DOHH2 (cell line): ENCODE measurements around the gene DUSP23.

ENCODE experiments used
- H3F3A ChIP-seq: fragments of 200-600 bp; sonication (generic), shearing (Covaris generic); 2 replicates; pipeline ENCODE4 v1.6.0; 2016; ENCODE audit warnings: antibody characterized with exemption, mild to moderate bottlenecking; ENCODE audit not compliant: control insufficient read depth, insufficient read depth
- H3K27ac ChIP-seq: fragments of 200-600 bp; sonication (generic); 2 replicates; pipeline ENCODE4 v1.5.1; 2014; ENCODE audit warnings: low read depth, mild to moderate bottlenecking, low read length, moderate library complexity
- H3K27me3 ChIP-seq: fragments of 200-600 bp; sonication (generic); 2 replicates; pipeline ENCODE4 v1.6.1; 2014; ENCODE audit warnings: mild to moderate bottlenecking, low read length, mixed read lengths; ENCODE audit not compliant: control insufficient read depth
- H3K36me3 ChIP-seq: fragments of 200-600 bp; sonication (generic); 2 replicates; pipeline ENCODE4 v1.6.1; 2014; ENCODE audit warnings: mild to moderate bottlenecking, low read length, moderate library complexity, mixed read lengths; ENCODE audit not compliant: control insufficient read depth
- H3K4me1 ChIP-seq: fragments of 200-600 bp; sonication (generic); 2 replicates; pipeline ENCODE4 v1.6.1; 2014; ENCODE audit warnings: mild to moderate bottlenecking, low read length, mixed read lengths; ENCODE audit not compliant: control insufficient read depth
- H3K4me2 ChIP-seq: fragments of 200-600 bp; sonication (generic); 2 replicates; pipeline ENCODE4 v1.6.0; 2014; ENCODE audit warnings: mild to moderate bottlenecking, low read length, moderate library complexity
- H3K4me3 ChIP-seq: fragments of 200-600 bp; sonication (generic); 2 replicates; pipeline ENCODE4 v1.5.1; 2014; ENCODE audit warnings: mild to moderate bottlenecking, low read length, mixed read lengths
- H3K79me2 ChIP-seq: fragments of 200-600 bp; sonication (generic); 2 replicates; pipeline ENCODE4 v1.6.1; 2014; ENCODE audit warnings: mild to moderate bottlenecking, low read length, mixed read lengths; ENCODE audit not compliant: control insufficient read depth
- H3K9me2 ChIP-seq: fragments of 200-600 bp; sonication (generic); replicated peaks from 2 replicates; pipeline ENCODE4 v1.6.1; 2014; ENCODE audit warnings: mild to moderate bottlenecking, low read length, mixed read lengths; ENCODE audit not compliant: control insufficient read depth
- H3K9me3 ChIP-seq: fragments of 200-600 bp; sonication (generic); 2 replicates; pipeline ENCODE4 v1.6.1; 2014; ENCODE audit warnings: antibody characterized with exemption, low read length, mixed read lengths; ENCODE audit not compliant: control insufficient read depth, insufficient read depth
- H4K20me1 ChIP-seq: fragments of 200-600 bp; sonication (generic); 2 replicates; pipeline ENCODE4 v1.6.0; 2014; ENCODE audit warnings: low read depth, mild to moderate bottlenecking, antibody characterized with exemption, low read length, moderate library complexity; ENCODE audit not compliant: control insufficient read depth, insufficient read depth
- CTCF ChIP-seq: fragments of 200-600 bp; sonication (generic); IDR thresholded peaks from one replicate; pipeline ENCODE4 v1.5.1; 2014; ENCODE audit warnings: antibody characterized with exemption, mild to moderate bottlenecking, low read depth, low read length; ENCODE audit not compliant: poor library complexity, severe bottlenecking
- EZH2phosphoT487 ChIP-seq: fragments of 200-600 bp; sonication (generic); IDR thresholded peaks from 2 replicates; pipeline ENCODE4 v1.6.1; 2017; ENCODE audit warnings: borderline replicate concordance, mild to moderate bottlenecking, antibody characterized with exemption, low read length, moderate library complexity, mixed read lengths

The DUSP23 gene

GRCh38 chr1:159755451-159756007 is 25.2 kb upstream of the DUSP23 start:
- H3K4me2 ChIP-seq, result no peak overlapping the region
- no peaks in the 10 kb centered on the region for H3K9me3 ChIP-seq
- no peak for TF ChIP-seq EZH2phosphoT487
- TF ChIP-seq CTCF, result no peak
- no peaks in the 10 kb centered on the region for H3K4me1 ChIP-seq
- no peak overlapping the region for H3K4me3 ChIP-seq
- H3F3A ChIP-seq, result no peaks in the 10 kb centered on the region
- H3K36me3 ChIP-seq, result no peaks in the 10 kb centered on the region
- no peak overlapping the region for H3K27ac ChIP-seq
- H3K79me2 ChIP-seq, result no peaks in the 10 kb centered on the region
- H4K20me1 ChIP-seq, result no peaks in the 10 kb centered on the region
- H3K27me3 ChIP-seq, result no peaks in the 10 kb centered on the region
- H3K9me2 ChIP-seq, result no peaks in the 10 kb centered on the region

- Histone ChIP-seq H3K36me3 (no peaks in the 10 kb centered on the region), H3K4me2 (no peak overlapping the region), H3K27ac (no peak overlapping the region), H3K79me2 (no peaks in the 10 kb centered on the region), H3K4me1 (no peaks in the 10 kb centered on the region), H4K20me1 (no peaks in the 10 kb centered on the region), H3K27me3 (no peaks in the 10 kb centered on the region), H3K4me3 (no peak overlapping the region), H3F3A (no peaks in the 10 kb centered on the region), H3K9me2 (no peaks in the 10 kb centered on the region), H3K9me3 (no peaks in the 10 kb centered on the region)
- TF ChIP-seq EZH2phosphoT487 (no peak), CTCF (no peak)
Observed at GRCh38 chr1:159756397-159756796, 24.4 kb upstream of the DUSP23 start.

- no peak overlapping the region for H3K4me2 ChIP-seq
- no peak overlapping the region for H3K4me3 ChIP-seq
- H3K79me2 ChIP-seq, result no peaks in the 10 kb centered on the region
- H3K4me1 ChIP-seq, result no peaks in the 10 kb centered on the region
- no peak overlapping the region for H3K27ac ChIP-seq
- H3K9me2 ChIP-seq, result no peaks in the 10 kb centered on the region
- H3F3A ChIP-seq, result no peaks in the 10 kb centered on the region
- no peaks in the 10 kb centered on the region for H3K27me3 ChIP-seq
- no peaks in the 10 kb centered on the region for H3K9me3 ChIP-seq
- no peaks in the 10 kb centered on the region for H4K20me1 ChIP-seq
- no peaks in the 10 kb centered on the region for H3K36me3 ChIP-seq
- TF ChIP-seq CTCF (no peak), EZH2phosphoT487 (no peak)
Observed at GRCh38 chr1:159763686-159764085, 17.1 kb upstream of the DUSP23 start.

GRCh38 chr1:159765806-159766205 is 15.0 kb upstream of the DUSP23 start:
- Histone ChIP-seq H3K4me1 (no peaks in the 10 kb centered on the region), H3K9me2 (no peaks in the 10 kb centered on the region), H3K9me3 (no peaks in the 10 kb centered on the region), H3K4me3 (no peak overlapping the region), H3K27me3 (no peaks in the 10 kb centered on the region), H3K79me2 (no peaks in the 10 kb centered on the region), H3F3A (no peaks in the 10 kb centered on the region), H3K4me2 (no peak overlapping the region), H3K36me3 (no peaks in the 10 kb centered on the region), H4K20me1 (no peaks in the 10 kb centered on the region), H3K27ac (no peak overlapping the region)
- TF ChIP-seq EZH2phosphoT487, result no peak
- no peak for TF ChIP-seq CTCF
